Tibial artery (tissue), 4 donors: ENCODE data around the gene C11orf91.
A peak's percentile ranks its signal among the peaks of the same experiment; 100 is the strongest.

Experiments
- DNase-seq, 2 donors: peaks; one replicate each; pipeline ENCODE4 v3.0.0-alpha.2; 2019
- H3K27ac ChIP-seq, 2 donors: fragments of 200-600 bp; sonication (generic) in 1 of 2; 1 replicate in 1 of 2; 2 replicates in 1 of 2; pipeline ENCODE4 v1.5.1; 2018 to 2019; ENCODE audit warnings: mild to moderate bottlenecking in 1 of 2
- H3K27me3 ChIP-seq, 2 donors: fragments of 200-600 bp; sonication (generic) in 1 of 2; one replicate each; pipeline versions ENCODE4 v1.5.1 to v1.6.0; 2016 to 2019
- H3K36me3 ChIP-seq, 3 donors: fragments of 200-600 bp; sonication (generic) in 2 of 3; one replicate each; pipeline ENCODE4 v1.5.1; 2016 to 2019; ENCODE audit warnings: mild to moderate bottlenecking in 2 of 3
- H3K4me1 ChIP-seq, 4 donors: fragments of 200-600 bp; sonication (generic) in 2 of 4; 1 replicate in 3 of 4; 2 replicates in 1 of 4; pipeline ENCODE4 v1.5.1; 2016 to 2019
- H3K4me3 ChIP-seq, 2 donors: fragments of 200-600 bp; sonication (generic) in 1 of 2; 1 replicate in 1 of 2; 2 replicates in 1 of 2; pipeline ENCODE4 v1.5.1; 2018 to 2019; ENCODE audit warnings: mild to moderate bottlenecking in 2 of 2
- H3K9me3 ChIP-seq, 3 donors: fragments of 200-600 bp; sonication (generic) in 1 of 3; one replicate each; pipeline ENCODE4 v1.5.1; 2016 to 2019
- CTCF ChIP-seq, 2 experiments: fragments of 200-600 bp in 1 of 2; fragments of 450-650 bp in 1 of 2; IDR thresholded peaks; one replicate each; pipeline ENCODE4 v1.5.1; 2017 to 2019; ENCODE audit warnings: antibody characterized with exemption in 2 of 2, mild to moderate bottlenecking in 1 of 2, moderate library complexity in 1 of 2
- intact Hi-C: fragments of 100-400 bp; cut with DNase I; formaldehyde crosslinking; loops from one replicate; pipeline ENCODE4 v1.15.0; 2023; ENCODE audit warnings: low total_unique reads

The C11orf91 gene

GRCh38 chr11:33700502-33701271 is at the start of gene C11orf91:
C11orf91 (minus strand) TSS chr11:33700826; CDS start chr11:33700740, 86 bp downstream.
- Histone ChIP-seq H3K9me3 (no peaks in the 10 kb centered on the region), H3K36me3 (peaks cover 0 to 5% (median 0%) of the 10 kb centered on the region in 3 donors), H3K4me1 (peaks cover 0 to 46% (median 18%) of the 10 kb centered on the region in 4 donors), H3K27ac (peak within 1 kb of the TSS; percentile 45 to 61), H3K27me3 (no peaks in the 10 kb centered on the region), H3K4me3 (peak within 1 kb of the TSS; percentile 51 to 59)
- intact Hi-C loops = loop anchor here (5.0 kb wide), 1 partner anchor 37 kb away; the partner anchor contains the start of gene CD59
- no peak for TF ChIP-seq CTCF (IDR thresholded peaks at IDR 0.05)
- peak; percentile 94 to 95 for DNase-seq

- no peak for TF ChIP-seq CTCF (IDR thresholded peaks at IDR 0.05)
- Histone ChIP-seq H3K27ac (no peak overlapping the region), H3K4me3 (no peak overlapping the region), H3K4me1 (peaks cover 0 to 14% (median 0%) of the 10 kb centered on the region in 4 donors), H3K27me3 (no peaks in the 10 kb centered on the region), H3K36me3 (peaks cover 7 to 64% (median 38%) of the 10 kb centered on the region in 3 donors), H3K9me3 (no peaks in the 10 kb centered on the region)
- no peak for DNase-seq
- intact Hi-C loops = no loop called here
Observed at GRCh38 chr11:33747979-33748378, 47.4 kb upstream of the C11orf91 start.

GRCh38 chr11:33743291-33743690 is 42.7 kb upstream of the C11orf91 start:
- peaks cover 0 to 10% (median 0%) of the 10 kb centered on the region in 4 donors for H3K4me1 ChIP-seq
- no peak overlapping the region for H3K4me3 ChIP-seq
- H3K9me3 ChIP-seq = no peaks in the 10 kb centered on the region
- H3K27me3 ChIP-seq = no peaks in the 10 kb centered on the region
- H3K36me3 ChIP-seq = peaks cover 0 to 39% (median 21%) of the 10 kb centered on the region in 3 donors
- no peak overlapping the region for H3K27ac ChIP-seq
- no peak for DNase-seq
- intact Hi-C loops = no loop called here
- TF ChIP-seq CTCF (IDR thresholded peaks at IDR 0.05) = no peak

GRCh38 chr11:33742249-33742851 is 41.7 kb upstream of the C11orf91 start:
- TF ChIP-seq CTCF (IDR thresholded peaks at IDR 0.05) = peak; percentile 43 to 55
- no peak for DNase-seq
- peaks cover 0 to 8% (median 2%) of the 10 kb centered on the region in 4 donors for H3K4me1 ChIP-seq
- H3K27me3 ChIP-seq = no peaks in the 10 kb centered on the region
- no peaks in the 10 kb centered on the region for H3K9me3 ChIP-seq
- no peak overlapping the region for H3K27ac ChIP-seq
- intact Hi-C loops = no loop called here
- H3K36me3 ChIP-seq = peaks cover 0 to 36% (median 19%) of the 10 kb centered on the region in 3 donors
- H3K4me3 ChIP-seq = no peak overlapping the region

- H3K27me3 ChIP-seq = no peaks in the 10 kb centered on the region
- intact Hi-C loops = no loop called here
- peaks cover 0 to 35% (median 14%) of the 10 kb centered on the region in 3 donors for H3K36me3 ChIP-seq
Observed at GRCh38 chr11:33741806-33742205, 41.2 kb upstream of the C11orf91 start.

More at GRCh38 chr11:33741806-33742205, 41.2 kb upstream of the C11orf91 start:
- no peak overlapping the region for H3K27ac ChIP-seq
- no peaks in the 10 kb centered on the region for H3K9me3 ChIP-seq
- DNase-seq = no peak
- no peak for TF ChIP-seq CTCF (IDR thresholded peaks at IDR 0.05)
- no peak overlapping the region for H3K4me3 ChIP-seq
- H3K4me1 ChIP-seq = peaks cover 0 to 10% (median 6%) of the 10 kb centered on the region in 4 donors
